Muscle of back (tissue), 11 donors: ENCODE measurements around the gene SAMD10. TPM values are rescaled to one million over a fixed set of nuclear protein-coding genes. Genes with fewer than 3 reads are reported as not detected.
"Not testable (repeated sequence)": the region's sequence is repeated elsewhere in the genome, so short reads cannot be mapped to it uniquely, and the experiment has no call there.

Experiments used
- DNase-seq, 3 donors: peaks; one replicate each; pipeline versions ENCODE4 v3.0.0 to v3.0.0-alpha.2; 2013
- polyA plus RNA-seq, 10 donors: library from polyadenylated mRNA; unstranded; fragments of 120-200 nt; gene quantifications; one replicate each; pipeline ENCODE4 v1.2.1, GENCODE V29; 2013; ENCODE audit not compliant: insufficient read length in 10 of 10

Gene SAMD10
- polyA plus RNA-seq, 10 donors = 2.1 to 4.2 (median 3.0) TPM

GRCh38 chr20:63942969-63943807, 36.3 kb downstream of the SAMD10 start:
- no peak for DNase-seq

- DNase-seq = peak in 1 of 3 donors; percentile 57
Observed at GRCh38 chr20:63942250-63942951, 37.0 kb downstream of the SAMD10 start.

- DNase-seq = no peak
Observed at GRCh38 chr20:63941282-63942081, 38.0 kb downstream of the SAMD10 start.

GRCh38 chr20:63940472-63941266, 38.8 kb downstream of the SAMD10 start:
- DNase-seq = no peak

- no peak for DNase-seq
Observed at GRCh38 chr20:63940071-63940471, 39.4 kb downstream of the SAMD10 start.

GRCh38 chr20:63939061-63939935, 40.1 kb downstream of the SAMD10 start:
- peak in 1 of 3 donors; percentile 11 for DNase-seq

GRCh38 chr20:63937596-63937995, 41.8 kb downstream of the SAMD10 start:
- no peak for DNase-seq

- DNase-seq = no peak
Observed at GRCh38 chr20:63935447-63935846, 44.0 kb downstream of the SAMD10 start.

GRCh38 chr20:63934271-63935068, 45.0 kb downstream of the SAMD10 start:
- DNase-seq = no peak

- DNase-seq = no peak
Observed at GRCh38 chr20:63933646-63934045, 45.8 kb downstream of the SAMD10 start.

GRCh38 chr20:63932606-63933160, 46.8 kb downstream of the SAMD10 start:
- no peak for DNase-seq

- no peak for DNase-seq
Observed at GRCh38 chr20:63931735-63932134, 47.7 kb downstream of the SAMD10 start.

GRCh38 chr20:63930971-63931553, 48.4 kb downstream of the SAMD10 start:
- DNase-seq = no peak

GRCh38 chr20:63929473-63929883, 50.0 kb downstream of the SAMD10 start:
- DNase-seq = not testable (repeated sequence)

GRCh38 chr20:63929071-63929470, 50.4 kb downstream of the SAMD10 start:
- no peak for DNase-seq

- no peak for DNase-seq
Observed at GRCh38 chr20:63926298-63926697, 53.1 kb downstream of the SAMD10 start.

GRCh38 chr20:63924241-63924640, 55.2 kb downstream of the SAMD10 start:
- DNase-seq = no peak
